ENCODE data around the gene TRAPPC3L. TPM values are rescaled to one million over a fixed set of nuclear protein-coding genes. Genes with fewer than 3 reads are reported as not detected.

TRAPPC3L gene
- total and polyA plus RNA-seq, 9 of the 15 experiments (the other 6 are each of a cell fraction or from before 2014, with no cell fraction given): not detected

- TF ChIP-seq UBTF (IDR thresholded peaks at IDR 0.05; ENCODE audit: borderline replicate concordance in 1 of 2, low read depth in 2 of 2, low read length in 2 of 2): peak; percentile 90 to 97
- no peak; the same call in 1 of the 2 replicates for TF ChIP-seq TEAD4 (IDR thresholded peaks at IDR 0.05; ENCODE audit: low read length)
- no peak for TF ChIP-seq TEAD4 (CRISPR knock-in tag; IDR thresholded peaks at IDR 0.05; ENCODE audit: borderline replicate concordance)
- TF ChIP-seq NKRF (IDR thresholded peaks at IDR 0.05; ENCODE audit: borderline replicate concordance): peak; percentile 82
- TF ChIP-seq MTA2 (IDR thresholded peaks at IDR 0.05; ENCODE audit: low read depth): no peak
- no peak for TF ChIP-seq RBM34 (IDR thresholded peaks at IDR 0.05; ENCODE audit: borderline replicate concordance, insufficient read depth, low read length)
- TF ChIP-seq KLF13 (tag; IDR thresholded peaks at IDR 0.05; ENCODE audit: borderline replicate concordance, low read depth): peak; percentile 41; the same call in 1 of the 2 replicates
- TF ChIP-seq NFXL1 (CRISPR knock-in tag; IDR thresholded peaks at IDR 0.05): no peak
- TF ChIP-seq CBFB (CRISPR knock-in tag; IDR thresholded peaks at IDR 0.05): no peak
- TF ChIP-seq NR0B1 (IDR thresholded peaks at IDR 0.05; ENCODE audit: partially characterized antibody): no peak
- TF ChIP-seq SRSF3 (IDR thresholded peaks at IDR 0.05; ENCODE audit: insufficient read depth, low read length): no peak
- TF ChIP-seq ZNF561 (CRISPR knock-in tag; conservative IDR thresholded peaks at IDR 0.05): no peak
- TF ChIP-seq TAF15 (IDR thresholded peaks at IDR 0.05; ENCODE audit: low read depth, low read length): no peak
- no peak for TF ChIP-seq ATF2 (CRISPR knock-in tag; IDR thresholded peaks at IDR 0.05)
- TF ChIP-seq PHF20 (IDR thresholded peaks at IDR 0.05; ENCODE audit: partially characterized antibody): peak; percentile 86
- no peak for TF ChIP-seq TRIM25 (IDR thresholded peaks at IDR 0.05; ENCODE audit: borderline replicate concordance)
- TF ChIP-seq NCOA4 (IDR thresholded peaks at IDR 0.05; ENCODE audit: partially characterized antibody): no peak
- no peak for TF ChIP-seq SNAPC5 (CRISPR knock-in tag; IDR thresholded peaks at IDR 0.05)
Observed at GRCh38 chr6:116570856-116571682, 25.6 kb upstream of the TRAPPC3L start, which contains the start of gene RWDD1 (continued).
